Amygdala (tissue), 56 donors: ENCODE results near the gene PEAK1.

Experiments
- DNase-seq, 56 donors: peaks; one replicate each; lab custom pipeline; 2025; lab: John Stamatoyannopoulos, UW

Gene PEAK1

DNA sequence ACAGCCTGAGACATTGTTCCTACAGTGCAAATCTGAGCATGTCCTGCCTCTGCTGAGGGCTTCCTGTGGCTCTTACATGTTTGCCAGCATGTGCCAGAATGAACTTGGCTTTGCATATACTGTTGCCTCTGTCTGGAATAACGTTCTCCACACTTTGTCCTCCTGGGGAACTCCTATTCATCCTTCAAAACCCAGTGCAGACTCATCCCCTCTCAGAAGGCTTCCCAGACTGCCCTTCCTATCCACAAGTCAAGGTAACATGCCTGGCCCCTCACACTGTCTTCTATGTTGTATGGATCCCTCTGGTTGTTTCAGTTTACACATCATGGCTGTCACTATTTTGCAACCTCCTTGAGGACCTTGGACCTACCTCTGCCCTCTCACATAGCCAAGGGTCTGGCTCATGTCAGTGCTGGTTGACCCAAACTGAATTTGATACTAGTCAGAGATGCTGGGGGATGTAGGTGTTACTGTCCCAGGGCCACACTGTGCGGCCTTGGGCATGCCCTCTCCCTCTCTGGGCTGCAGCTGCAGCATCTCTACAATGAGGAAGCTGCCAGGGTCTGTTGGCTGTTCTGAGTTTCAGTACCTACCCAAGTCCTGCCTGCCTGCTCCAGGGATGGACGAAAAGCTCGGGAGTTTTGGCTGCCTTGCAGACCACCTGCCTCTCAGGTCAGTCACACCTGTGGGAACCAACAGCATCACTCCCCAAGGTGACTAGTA is 320.0 kb downstream of the PEAK1 start:
- DNase-seq = no peak

DNA sequence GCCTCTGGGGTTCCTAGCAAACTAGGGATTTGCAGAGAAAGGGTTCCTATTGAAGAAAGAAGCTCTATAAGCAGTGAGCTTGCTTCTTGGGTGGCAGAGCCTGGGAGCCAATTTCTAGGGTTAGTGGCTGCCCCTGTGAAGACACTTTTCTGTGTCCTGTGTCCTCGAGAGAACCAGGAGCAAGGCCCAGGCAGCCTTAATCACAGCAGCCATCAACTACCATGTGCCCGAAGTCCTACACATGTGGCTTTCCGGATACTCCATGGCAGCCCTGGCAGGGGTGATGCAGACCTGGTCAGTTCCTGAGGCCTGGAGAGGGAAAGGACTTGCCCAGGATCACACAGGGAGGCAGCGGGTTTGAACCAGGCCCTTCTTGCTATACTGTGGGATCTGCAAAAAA is 321.3 kb downstream of the PEAK1 start:
- DNase-seq = no peak

DNA sequence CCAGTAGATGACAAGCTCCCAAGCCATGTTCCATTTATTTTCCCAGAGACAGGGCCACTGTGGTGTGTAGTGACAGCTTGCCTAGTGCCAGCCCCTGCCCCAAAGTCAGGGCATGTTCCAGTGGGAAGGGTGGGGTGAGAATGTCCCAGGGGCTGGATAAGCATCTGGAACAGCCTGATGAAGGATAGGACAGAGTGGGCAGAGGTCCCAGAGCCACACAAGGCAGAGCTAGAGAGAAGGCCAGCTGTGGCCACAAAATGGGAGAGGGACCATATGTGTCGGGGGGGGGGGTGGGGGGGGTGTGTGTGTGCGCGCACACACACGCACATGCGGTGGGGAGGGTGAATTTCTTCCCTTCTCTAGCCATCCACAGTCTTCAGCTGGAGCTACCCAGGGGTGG is 322.0 kb downstream of the PEAK1 start:
- DNase-seq = no peak

DNA sequence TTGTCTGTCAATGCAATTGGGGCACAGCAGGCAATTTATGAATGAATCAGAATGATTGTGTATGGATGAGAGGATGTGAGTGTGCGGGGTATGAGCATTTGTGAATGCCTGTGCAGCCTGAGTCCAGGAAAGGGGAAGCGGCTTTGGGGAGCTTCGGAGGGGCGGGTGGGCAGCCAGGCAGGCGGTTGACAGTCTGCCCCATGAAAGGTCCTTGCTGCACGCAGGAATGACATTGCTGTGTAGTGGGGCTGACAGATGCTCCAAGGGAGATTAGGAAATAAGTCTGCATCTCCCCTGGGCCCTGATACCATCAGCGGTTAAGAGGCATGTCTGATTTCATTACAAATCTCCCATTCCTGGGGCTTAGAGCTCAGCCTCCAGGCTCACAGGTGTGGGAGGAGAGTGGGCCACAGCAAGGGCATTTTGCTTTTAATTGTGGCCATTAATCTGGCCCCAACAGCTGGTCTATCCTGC is 322.6 kb downstream of the PEAK1 start:
- DNase-seq = no peak

DNA sequence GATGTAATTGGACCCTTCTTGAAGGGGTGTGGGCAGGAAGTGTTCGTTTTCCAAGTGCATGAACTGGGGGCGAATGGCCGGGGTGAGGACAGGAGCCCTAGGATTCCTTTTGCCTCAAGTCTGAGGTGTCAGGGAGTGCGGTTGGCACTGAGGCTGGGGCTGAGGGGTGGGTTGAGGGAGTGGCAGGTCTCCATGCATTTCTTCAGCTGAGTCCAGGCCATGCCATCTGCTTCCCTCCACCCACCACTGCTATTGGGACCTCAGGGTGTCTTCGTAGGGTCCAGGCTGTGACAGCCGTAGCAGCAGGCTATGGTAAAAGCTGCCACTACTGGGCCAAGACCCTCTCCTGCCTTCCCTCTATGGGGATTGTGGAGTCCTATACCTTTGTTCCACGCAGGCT is 323.4 kb downstream of the PEAK1 start:
- no peak for DNase-seq

DNA sequence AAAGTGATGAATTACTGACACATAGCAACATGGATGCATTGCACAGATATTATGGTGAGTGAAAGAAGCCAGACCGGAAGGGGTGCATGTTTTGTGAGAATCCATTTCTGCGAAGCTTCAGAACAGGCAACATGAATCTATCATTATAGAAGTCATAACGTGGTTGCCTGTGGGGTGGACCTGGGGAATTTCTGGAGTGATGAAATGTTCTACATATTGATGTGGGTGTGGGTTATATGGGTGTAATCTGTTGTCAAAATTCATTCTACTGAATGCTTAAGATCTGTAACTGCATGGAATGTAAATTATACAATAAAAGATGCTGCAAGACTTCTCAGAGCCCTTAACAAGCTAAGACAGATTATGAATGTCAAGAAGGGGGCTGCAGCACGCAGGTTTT is 323.8 kb downstream of the PEAK1 start:
- no peak for DNase-seq

DNA sequence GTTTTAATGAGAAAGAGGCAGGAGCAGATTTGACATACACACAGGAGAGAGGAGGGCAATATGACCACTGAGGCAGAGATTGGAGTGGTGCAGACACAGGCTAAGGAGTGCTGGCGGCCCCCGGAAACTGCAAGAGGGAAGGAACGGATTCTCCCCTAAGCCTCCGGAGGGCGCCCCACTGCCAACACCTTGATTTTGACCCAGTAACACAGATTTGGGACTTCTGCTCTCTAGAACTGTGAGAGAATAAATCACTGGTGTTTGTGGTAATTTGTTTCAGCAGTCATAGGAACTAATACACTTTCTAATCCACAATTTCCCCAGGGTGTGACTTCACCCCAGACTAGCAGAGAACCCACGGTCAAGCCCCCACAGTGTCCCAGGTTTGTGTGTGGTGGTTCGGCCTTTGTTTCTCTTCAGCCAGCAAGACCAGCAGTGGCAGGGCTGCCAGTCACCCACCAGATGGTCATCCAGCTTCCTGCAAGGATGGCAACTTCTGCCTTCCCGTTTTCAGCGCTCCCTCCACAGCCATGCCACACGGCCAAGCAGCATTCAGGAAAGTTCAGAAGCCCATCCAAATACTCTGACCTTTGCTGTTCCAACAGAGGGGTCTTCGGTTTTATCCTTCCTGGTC is 325.4 kb downstream of the PEAK1 start:
- DNase-seq = no peak

DNA sequence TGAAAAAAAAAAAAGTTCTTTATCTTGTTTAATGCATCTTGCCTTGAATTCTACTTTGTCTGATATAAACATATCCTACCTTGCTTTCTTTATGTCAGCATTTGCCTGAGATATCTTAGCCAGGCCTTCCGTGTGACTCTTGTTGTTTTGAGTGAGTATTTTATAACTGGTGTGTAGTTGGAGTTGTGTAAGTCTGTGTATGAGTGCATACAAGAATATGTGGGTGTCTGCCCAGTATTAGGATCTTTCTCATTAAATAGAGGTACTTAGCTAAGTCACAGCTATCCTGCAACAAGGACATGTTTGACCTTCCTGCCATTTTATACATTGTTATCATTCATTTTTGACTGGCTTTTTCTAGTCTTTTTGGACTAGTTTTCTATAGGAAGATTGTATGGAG is 326.5 kb downstream of the PEAK1 start:
- no peak for DNase-seq

DNA sequence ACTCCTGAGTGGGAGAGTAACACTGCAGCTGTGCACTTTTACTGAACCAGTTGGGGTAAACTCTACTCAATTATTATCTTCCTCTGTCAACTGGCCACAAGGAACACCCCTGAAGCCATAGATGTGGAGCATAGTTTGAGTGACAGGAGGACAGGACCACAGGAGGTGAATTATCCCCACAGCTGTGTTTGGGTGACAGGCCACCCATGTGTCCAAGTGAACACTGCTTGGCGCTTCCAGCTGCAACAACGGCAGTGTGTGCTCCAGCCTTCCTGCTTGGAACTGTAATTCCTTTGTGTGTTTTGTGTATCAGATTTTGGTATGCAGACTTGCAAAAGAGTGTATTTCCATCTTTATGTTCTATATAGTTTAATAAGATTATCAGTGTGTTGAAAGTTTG is 328.8 kb downstream of the PEAK1 start:
- no peak for DNase-seq

DNA sequence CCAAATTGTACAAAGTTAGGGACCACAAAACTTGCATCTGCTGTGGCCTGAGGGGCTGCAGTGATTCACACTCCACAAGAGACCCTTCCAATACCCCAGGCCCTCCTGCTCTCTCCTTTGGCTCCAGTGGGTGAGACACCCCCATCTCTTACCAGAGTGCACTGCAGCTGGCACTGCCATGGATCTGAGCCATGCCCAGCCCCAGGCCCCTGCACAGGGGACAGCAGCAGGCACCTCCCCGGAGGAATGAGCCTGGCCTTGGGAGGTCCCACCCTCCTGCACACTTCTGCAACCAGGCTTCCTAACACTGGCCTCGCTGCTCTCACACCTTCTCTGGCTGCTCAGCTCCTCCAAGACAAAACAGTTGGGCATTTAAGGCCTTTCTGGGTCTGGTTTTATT is 332.7 kb downstream of the PEAK1 start:
- no peak for DNase-seq

DNA sequence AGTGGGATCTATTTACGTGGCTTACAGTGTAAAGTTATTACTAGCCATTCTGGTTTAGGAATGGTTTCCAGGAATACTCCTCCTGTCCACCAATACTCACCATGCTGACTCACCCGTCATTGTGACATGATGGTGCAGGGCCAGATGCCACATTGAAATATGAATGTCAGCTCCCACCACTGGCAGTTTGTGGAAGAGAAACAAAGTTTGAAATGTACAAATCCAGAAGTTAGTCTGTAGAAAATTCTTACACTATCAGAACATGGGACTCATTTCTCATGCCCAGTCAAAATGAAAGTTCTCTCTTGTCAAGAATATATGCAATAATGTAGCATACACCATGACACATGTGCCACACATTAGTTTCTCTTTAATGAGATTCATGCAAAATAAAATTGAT is 334.6 kb downstream of the PEAK1 start:
- peak in 1 of 56 donors; percentile 6 for DNase-seq

DNA sequence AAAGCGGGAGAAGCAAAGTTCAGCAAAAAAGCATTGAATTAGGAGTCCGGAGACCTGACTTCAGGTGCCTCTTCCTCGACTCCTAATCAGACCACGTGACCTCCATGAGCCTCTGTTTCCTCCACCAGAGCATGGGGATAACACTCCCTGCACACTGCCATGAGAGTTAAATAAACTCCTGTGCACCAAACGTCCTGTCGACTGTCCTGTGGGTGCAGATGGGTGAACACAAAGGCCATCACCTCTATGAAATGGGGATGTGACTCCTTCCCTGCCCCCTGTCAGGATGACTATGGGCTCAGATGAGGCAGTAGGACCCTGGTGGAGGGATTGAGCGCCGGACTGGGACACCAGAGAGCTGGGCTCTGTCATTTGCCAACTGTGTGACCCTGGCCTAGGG is 335.5 kb downstream of the PEAK1 start:
- DNase-seq = no peak

DNA sequence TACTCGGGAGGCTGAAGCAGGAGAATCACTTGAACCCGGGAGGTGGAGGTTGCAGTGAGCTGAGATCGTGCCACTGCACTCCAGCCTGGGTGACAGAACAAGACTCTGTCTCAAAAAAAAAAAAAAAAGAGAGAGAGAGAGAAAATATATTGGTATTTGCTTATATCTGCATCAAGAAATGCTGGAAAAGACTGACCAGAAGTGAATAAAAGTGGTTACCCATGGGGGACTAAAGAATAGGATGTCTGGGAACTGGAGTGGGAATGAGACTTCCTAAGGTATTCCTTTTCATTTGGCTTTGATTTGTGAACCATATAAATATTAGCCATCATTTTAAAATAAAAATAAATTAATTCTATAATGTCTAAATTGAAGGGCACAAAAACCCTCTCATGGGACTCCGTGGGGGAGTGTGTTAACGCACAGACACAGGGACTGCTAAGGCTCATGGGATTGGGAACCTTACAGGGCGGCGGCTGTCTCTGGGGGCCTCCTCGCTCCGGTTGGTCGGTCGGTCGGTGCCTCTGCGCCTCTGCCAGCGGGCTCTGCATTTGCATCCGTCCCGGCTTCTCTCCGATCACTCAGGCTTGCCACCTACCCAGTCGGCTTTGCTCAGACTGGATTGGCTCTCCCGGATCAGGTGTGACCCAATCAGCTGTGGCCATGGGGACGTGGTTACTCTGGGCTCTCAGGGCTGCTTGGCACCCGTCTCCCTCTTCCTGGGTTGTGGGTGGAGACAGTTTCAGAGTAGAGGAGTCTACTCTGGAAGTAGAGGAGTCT is 336.3 kb downstream of the PEAK1 start:
- peak in 51 of 56 donors; percentile 12 to 88 (median 70) for DNase-seq

DNA sequence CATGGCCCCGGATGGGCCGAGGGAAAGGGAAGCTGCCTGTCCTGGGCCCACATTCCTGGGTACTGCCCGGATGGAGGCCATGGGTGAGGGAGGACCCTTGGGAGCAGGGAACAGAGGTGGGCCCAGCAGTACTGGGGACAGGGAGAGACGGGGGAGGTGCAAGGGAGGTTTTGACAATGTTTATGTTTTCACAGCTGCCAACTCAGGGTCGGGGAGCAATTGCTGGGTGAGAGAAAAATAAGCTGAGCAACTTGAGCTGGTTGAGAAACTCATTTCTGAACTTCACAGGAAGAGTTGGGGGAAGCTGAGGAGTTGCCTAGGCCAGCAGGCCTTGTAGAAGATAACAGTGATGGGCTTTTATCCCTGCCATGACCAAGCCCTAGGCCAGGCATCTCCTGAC is 337.9 kb downstream of the PEAK1 start:
- DNase-seq = no peak

DNA sequence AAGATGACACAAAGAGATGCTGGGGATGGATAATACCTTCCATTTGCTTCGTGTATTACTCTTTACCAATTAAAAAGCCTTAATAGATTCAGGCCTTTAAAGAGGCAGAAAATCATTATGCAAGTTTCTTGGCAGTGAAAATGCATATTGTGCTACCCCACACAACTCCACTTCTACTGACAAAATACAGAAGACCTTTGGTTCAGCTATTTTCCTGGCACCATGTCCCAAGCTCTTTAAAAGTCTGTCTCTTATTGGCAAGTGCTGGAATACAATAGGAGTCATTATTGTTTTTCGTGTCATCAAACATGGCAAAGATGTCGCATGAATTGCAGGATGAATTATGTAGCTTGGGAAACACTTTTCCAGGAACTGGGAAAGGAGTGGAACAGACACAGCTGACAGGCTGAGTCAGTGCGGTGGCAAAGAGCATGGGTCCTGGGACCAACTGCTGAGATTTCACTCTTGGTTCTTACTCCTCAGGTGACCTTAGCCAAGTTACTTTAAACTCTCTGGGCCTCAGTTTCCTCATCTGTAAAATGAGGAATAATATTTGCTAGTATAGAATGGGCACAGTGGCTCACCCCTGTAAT is 343.5 kb downstream of the PEAK1 start:
- DNase-seq = peak in 4 of 56 donors; percentile 6 to 40 (median 22)

DNA sequence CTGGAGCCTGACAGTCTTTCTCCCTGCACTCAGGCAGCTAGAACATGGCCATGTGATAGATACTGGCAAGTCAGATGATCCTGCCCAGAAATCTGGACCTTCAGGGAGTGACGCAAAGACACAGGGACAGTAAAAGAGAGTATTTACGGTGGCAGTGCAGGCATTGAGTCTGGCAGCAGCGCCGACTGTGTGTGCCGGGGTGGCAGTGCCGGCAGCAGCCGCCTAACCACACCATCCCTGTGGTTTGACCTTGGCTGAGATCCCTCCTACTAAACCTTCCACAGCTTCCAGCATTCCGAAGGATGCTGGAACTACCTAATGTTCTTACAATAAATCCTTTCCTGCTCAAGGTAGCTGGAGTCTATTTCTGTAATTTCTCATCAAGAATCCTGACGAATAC is 344.4 kb downstream of the PEAK1 start:
- DNase-seq = peak in 28 of 56 donors; percentile 16 to 69 (median 37)

DNA sequence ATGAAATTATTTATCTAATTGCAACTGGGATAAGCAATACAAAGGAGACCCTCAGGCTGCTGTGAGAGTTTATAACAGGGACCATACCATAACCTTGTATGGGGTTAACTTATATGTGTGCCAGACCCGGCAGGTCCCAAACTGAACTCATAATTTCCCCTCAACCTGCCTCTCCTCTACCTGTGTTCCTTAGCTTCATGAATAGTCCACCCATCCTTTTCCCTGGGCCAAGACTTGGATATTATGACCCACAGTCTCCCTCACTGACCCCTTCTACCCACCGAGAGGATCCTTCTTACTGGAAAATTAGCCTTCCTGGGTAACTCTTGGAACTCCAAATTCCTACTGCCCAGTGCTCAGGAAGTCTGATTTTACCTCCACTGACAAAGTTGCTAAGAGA is 345.6 kb downstream of the PEAK1 start:
- no peak for DNase-seq

DNA sequence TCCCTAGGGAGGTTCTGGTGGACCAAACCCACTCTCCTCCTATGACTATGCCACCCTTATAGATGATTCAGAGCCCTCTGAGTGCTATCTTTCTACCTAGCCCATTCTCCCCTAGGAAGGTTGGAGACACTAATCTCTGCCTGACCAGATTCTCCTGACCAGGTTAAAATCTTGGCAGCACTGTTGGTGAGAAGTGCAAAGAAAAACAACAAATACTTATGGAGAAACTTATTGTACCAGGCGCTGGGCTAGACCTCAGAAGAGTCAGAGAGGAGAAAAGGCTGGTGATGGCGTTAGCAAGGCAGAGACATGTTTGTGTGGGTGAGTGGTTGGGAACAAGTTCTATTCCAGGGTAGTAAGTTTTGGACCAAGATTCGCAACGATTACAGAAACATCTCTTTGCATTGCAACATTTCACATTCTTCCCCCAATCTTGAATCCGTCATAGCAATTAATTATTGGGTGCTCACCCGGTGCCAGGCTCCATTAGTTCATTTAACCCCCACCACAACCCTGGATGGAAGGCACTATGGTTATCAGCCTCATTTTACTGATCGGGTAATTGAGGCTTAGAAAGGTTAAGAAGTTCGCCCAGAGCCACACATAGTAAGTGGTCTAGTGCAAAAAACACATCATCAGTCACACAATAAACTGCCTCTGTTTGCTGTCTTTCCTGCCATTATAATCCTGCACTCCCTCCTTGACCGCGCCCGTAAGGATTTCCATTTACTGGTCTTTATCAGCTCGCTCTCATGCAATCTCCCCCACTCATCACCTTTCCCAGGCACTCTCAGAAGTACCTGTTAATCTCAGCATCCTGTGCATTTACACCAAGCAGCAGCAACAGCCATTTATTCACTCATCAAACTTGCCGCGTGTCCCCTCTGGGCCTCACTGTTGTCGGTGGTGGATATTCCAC is 348.3 kb downstream of the PEAK1 start:
- no peak for DNase-seq

DNA sequence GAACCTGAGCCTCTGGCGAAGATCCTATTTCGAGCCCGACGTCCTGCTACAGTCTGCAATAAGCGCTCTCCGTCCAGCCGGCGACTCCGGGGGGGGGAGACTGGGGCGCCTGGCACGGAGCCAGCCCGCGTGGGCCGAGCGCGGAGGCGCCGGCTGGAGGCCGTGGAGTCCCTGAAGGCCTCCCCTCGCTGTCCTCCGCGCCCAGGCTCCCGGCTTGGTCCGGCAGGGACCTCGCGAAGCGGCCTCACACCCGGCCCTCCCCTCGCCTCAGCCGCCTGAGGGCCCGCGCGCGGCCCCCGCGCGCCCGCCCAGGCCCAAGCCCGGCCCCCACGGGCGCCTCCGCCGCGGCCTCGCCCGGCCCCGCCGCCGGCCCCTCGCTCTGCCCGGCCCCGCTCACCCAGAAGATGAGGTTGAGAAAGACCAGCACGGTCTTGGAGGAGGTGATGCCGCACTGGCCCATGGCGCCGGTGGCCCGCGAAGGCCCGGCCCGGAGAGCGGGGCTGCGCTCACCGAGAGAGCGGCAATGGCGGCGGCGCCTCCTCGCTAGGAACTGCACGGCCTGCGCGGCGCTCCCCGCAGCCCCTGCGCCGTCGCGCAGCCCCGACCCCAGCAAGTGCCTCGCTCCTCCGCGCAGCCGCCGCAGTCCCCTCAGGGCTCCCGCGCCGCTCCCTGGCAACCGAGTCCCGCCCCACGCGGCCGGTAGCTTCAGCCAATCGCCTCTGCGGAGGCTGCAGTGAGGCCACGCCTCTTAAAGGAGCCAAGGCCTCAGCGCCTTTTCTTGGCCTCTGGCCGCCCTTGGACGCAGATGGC is 349.2 kb downstream of the PEAK1 start, which contains the start of gene TSPAN3:
TSS of gene TSPAN3 (minus strand) at position 615 of the 810 bp plus-strand sequence. CDS start at position 460, 155 bp downstream.
- peak; percentile 19 to 94 (median 86) for DNase-seq
